IPS-18c (cell line): ENCODE results near the gene PTCH1.

ENCODE experiments used
- H3K4me3 ChIP-seq: 2 replicates; pipeline ENCODE4 v1.7.0; 2013; ENCODE audit warnings: low read depth, mild to moderate bottlenecking, low read length, moderate library complexity; ENCODE audit not compliant: insufficient read depth
- H3K9me3 ChIP-seq: one replicate; pipeline ENCODE4 v1.6.1; 2013; ENCODE audit warnings: mild to moderate bottlenecking, low read length, moderate library complexity; ENCODE audit not compliant: control insufficient read depth, insufficient read depth

Gene PTCH1

GRCh38 chr9:95488954-95489353 is 27.8 kb downstream of the PTCH1 start:
- H3K9me3 ChIP-seq: no peaks in the 10 kb centered on the region
- no peak overlapping the region for H3K4me3 ChIP-seq

DNA sequence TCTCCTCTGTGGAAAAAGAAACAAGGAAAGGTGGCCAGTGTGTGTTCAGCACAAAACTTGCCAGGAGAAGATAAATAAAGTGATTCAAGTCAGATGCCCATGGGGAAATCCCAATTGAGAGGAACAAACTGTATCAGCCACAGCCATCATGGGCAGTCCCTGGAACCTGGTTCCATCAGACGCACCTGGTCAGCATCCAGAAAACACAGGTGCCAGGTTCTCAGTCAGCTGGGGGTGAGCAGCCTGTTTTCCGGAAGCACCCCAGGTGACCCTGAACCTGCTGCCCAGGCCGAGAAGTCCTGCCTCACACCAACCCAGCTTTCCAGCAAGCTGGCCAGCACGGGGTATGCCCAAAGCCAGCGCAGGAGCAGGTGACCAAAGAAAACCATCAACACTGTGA is 30.5 kb downstream of the PTCH1 start:
- Histone ChIP-seq H3K4me3 (no peak overlapping the region), H3K9me3 (no peaks in the 10 kb centered on the region)

GRCh38 chr9:95484225-95484624 is 32.5 kb downstream of the PTCH1 start:
- Histone ChIP-seq H3K4me3 (no peak overlapping the region), H3K9me3 (no peaks in the 10 kb centered on the region)

DNA sequence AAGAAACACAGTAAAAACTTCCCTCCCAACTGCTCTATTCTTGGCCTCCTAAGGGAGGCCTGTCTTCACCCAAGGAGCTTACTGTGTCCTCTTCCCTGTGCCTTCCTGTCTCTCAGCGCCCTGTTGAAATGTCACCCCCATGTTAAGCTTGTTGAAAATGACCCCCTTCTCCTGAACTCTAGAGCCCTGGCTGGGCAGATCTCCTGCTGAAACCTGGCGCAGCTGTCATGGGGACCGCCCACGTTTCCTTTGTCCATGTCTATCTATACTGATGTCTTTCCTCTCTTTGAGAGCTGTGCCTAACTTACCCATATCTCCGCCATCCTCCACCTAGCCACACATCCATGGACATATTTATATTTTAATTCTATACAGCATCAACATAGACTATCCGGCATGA is 33.3 kb downstream of the PTCH1 start:
- H3K9me3 ChIP-seq: no peaks in the 10 kb centered on the region
- no peak overlapping the region for H3K4me3 ChIP-seq

GRCh38 chr9:95482621-95483020 is 34.1 kb downstream of the PTCH1 start:
- Histone ChIP-seq H3K4me3 (no peak overlapping the region), H3K9me3 (no peaks in the 10 kb centered on the region)

DNA sequence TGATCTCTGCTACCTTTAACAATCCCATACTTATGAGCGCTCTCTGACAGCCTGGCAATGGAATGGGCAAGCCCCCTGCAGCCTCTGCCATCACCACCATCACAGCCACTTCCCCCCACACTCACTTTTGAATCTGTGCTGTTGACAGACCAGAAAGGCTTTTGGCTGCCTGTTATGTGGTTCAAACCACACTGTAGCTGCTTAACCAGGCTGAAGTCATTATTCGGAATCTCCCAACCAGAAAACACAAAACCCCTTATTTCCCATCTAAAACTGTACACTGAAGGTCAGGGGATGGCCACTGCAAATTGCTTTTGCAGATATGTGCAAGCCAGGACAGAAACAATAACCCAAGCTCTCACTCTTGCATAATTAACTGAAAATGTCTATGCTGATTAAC is 35.8 kb downstream of the PTCH1 start:
- Histone ChIP-seq H3K4me3 (no peak overlapping the region), H3K9me3 (no peaks in the 10 kb centered on the region)

GRCh38 chr9:95480346-95480745 is 36.4 kb downstream of the PTCH1 start:
- H3K4me3 ChIP-seq: no peak overlapping the region

DNA sequence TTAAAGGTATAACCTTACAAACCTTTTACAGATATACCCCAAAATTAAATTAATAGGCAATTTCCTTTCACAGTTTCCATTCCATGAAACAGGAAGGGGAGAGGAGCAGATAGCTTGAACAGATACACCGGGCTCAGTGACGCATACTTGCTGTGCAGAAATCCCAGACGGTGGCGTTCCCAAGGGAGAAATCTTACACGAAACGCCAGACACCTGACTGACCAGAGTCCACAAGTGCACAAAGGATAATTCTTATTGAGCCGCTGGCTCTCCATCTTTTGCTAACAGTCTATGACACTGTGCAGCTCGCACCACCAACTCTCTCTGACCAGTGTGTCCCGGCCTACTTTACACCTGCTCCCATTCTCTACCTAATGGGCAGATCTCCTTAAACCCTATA is 37.4 kb downstream of the PTCH1 start:
- no peaks in the 10 kb centered on the region for H3K9me3 ChIP-seq
- H3K4me3 ChIP-seq: no peak overlapping the region

More at GRCh38 chr9:95480346-95480745, 36.4 kb downstream of the PTCH1 start:
- H3K9me3 ChIP-seq: no peaks in the 10 kb centered on the region

DNA sequence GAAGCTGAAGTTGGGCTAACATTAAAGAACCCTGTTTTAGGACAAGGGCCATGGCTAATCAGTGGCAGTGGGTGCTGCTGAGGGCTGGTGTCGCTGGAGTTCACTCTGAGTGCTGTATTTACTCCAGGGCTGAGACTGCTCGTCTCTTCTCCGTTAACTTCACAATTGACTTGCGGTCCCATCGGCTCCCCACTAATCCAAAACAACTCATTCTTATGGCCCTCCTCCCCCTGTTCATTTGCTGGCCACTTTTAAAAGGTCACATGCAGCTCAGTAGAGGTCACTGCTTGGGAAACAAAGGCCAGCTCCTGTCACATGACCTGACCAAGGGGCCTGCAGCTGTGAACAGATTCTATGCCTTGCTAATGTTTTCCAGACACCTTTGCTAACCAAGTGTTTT is 38.4 kb downstream of the PTCH1 start:
- Histone ChIP-seq H3K4me3 (no peak overlapping the region), H3K9me3 (no peaks in the 10 kb centered on the region)

GRCh38 chr9:95477885-95478284 is 38.9 kb downstream of the PTCH1 start:
- Histone ChIP-seq H3K4me3 (no peak overlapping the region), H3K9me3 (peaks cover under 1% of the 10 kb centered on the region)

DNA sequence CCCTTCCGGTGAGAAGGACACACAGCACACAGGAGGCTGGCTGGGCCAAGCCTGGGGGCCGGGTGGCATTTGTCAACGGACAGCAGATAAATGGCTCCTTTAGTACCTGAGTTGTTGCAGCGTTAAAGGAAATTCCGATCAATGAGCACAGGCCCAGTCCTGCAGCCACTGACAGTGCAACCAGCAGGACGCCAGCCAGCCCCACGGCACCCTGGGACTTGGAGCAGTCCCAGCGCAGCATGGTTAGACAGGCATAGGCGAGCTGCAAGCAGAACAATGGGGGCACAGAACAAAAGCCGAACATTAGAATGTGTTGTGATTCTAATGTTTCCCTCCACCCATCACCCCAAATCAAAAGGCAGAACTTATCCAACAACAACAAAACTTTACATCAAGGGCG is 39.3 kb downstream of the PTCH1 start:
- Histone ChIP-seq H3K4me3 (no peak overlapping the region), H3K9me3 (peaks cover 3% of the 10 kb centered on the region)

- Histone ChIP-seq H3K4me3 (no peak overlapping the region), H3K9me3 (peaks cover 3% of the 10 kb centered on the region)
These were observed 48.0 kb downstream of the PTCH1 start for GRCh38 chr9:95468791-95469190.

DNA sequence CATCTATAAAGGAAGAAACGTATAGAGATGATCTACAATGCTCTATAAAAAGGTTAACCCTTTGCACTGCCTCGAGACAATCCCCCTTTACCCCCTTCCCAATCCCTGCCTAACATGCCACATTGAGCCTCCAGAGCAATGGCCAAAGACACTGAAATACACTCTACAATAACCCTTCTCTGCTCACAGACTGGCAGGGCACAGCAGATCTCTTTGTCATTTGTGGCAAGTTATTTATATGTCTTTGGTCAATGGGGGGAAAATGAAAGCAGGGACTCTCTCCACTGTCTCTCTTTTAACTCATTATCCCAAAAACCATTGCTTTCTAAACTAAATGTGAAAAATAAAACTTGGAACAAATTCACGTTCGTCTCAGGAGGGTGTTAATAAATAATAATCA is 51.7 kb downstream of the PTCH1 start:
- H3K4me3 ChIP-seq: no peak overlapping the region
- H3K9me3 ChIP-seq: no peaks in the 10 kb centered on the region

DNA sequence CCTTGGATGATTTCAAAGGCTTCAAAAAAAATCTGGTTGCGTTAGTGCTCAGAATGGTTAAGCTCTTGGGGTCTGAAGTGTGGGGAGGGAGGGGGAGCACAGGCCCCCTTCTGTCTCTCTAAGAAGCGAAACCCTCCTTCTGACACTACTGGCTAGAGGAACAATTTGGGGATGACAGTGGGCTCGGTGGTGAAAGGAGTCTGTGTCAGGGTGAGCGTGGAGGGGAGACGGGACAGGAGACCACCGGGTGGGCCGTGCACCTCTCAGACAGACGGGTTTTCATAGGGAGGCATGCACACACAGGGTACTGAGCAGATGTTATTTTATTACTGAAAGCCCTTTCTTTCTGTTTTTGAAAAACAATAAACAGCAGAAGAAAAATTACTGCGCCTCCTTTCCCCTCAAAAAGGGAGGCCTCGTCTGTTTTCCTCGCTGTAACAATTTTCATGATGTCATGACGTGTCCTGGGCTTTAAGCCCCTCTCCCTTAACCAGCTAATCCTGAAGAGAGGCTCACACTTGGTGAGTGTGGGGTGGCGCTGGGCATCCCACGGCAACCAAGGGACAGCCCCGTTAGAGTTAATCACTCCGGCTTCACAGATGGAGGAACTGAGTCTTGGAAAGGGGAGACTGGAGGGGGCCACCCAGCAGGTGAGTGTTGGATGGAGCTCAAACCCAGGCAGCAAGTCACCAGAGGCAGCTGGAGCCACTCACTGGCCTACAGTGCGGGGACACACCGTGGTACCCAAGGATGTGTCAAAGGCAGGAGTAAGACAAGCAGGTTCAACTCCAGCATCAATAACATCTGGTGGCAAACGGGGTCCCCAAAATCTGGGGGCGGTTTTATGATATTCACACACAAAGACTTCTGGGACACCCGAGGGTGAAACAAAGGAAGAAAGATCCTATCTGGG is 53.4 kb downstream of the PTCH1 start:
- Histone ChIP-seq H3K4me3 (0 out of 2 replicates have a peak overlapping the region, but pooled peaks have one; percentile 28), H3K9me3 (no peaks in the 10 kb centered on the region)

DNA sequence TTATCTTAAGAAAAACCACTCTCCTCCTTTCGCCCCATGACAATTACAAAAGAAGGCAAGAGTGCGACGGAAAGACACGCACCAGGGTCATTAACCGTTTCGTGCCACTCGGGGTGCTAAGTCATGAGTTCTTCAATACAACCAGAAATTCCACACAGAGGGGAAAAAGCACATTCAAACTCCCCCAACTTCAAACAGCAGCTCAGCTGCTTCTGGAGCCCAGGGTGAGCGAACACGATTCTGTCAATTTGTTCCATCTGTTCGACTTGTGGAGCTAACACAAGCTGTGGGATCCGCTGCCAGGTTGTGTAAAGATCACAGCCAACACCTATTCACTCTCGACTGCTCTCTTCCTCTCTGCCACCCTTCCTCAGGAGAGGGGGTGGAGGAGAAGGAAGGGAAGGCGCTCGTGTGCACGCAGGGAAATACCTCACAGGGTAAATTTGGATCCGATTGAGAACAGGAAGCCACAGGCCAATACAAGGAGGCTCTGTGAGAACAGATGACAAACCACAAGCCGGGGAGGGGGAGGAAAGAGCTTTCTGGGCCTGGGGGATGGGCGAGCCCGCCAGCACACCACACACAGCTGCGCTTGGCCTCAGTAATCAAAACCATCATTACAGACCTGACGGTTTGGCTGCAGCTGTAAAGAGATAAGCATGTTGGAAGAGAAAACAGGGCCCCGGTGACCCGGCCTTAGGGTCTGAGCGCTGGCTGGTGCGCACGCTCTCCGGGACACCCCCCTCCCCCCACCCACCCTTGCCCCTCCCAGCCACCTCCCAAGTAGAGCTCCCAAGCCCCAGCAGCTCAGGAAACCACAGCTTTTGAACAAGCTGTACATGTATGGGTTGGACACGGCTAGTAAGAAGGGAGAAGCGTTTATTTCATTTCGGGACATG is 54.3 kb downstream of the PTCH1 start:
- Histone ChIP-seq H3K4me3 (peak overlapping the region; percentile 28; the same call in 1 of the 2 replicates), H3K9me3 (no peaks in the 10 kb centered on the region)

DNA sequence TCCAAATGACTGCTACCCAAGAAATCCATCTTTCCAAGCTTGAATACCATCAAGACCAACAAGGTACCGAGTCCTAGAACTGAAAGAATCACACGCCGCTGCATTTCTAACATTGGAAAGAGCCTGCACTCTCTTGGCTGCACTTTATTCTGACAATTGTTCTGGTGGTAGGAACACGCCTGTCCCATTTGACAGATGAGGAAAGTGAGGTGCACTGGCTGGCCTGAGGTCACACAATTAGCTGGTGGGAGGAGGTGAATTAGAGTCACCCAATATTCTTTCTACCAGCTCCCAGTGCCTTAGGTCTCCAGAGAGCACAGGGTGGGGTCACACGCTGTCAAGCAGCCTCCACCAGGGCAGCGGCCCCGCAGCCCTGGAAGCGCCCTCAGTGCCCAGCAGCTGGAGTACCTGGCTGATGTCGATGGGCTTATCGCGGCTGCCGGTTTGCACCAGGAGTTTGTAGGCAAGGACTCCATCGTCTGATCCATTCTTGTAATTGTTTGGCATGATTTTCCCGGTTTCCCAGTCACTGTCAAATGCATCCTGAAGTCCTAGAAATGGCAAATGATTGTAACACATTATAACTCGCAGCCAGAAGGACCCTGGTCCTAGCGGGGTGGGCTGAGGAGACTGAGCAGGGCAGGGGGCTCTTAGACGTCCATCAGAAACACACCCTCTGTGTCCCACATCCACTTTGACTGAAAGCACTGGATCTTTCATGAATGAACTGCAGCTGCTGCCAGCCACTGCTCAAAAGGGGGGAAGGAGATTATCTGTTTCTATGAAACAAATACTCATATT is 55.1 kb downstream of the PTCH1 start:
- H3K4me3 ChIP-seq: no peak overlapping the region

DNA sequence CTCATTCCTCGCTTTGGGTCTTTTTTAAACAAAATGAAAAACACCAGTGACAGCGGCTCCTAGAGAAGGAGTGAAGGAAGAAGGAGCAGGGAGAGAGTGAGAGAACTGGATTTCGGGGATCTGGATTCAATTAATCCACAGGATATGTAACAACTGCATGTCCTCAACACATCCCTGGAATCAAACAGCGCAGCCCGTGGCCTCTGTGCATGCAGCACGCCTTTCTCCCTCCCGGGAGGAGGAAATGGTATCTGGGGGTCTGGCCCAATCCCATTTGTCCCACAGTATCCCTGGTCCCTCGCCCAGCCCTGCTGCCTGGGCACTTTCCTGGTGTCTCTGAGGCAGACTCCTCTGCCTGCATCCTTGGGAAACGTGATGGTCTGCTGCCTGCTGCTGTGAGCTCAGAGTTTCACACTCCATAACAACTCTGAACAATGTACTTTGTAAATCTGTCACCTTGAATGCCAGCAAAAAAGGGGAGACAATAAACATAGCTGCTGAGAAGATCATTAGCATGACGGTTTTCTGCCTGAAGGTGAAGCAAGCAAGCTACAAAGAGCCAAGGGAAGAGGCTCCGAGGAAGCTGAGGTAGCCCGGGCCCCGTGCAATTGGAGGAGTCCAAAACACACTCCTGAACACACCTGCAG is 56.1 kb downstream of the PTCH1 start:
- no peak overlapping the region for H3K4me3 ChIP-seq

More for the DNA sequence above, 55.1 kb downstream of the PTCH1 start:
- H3K9me3 ChIP-seq: no peaks in the 10 kb centered on the region

More for the DNA sequence above, 56.1 kb downstream of the PTCH1 start:
- H3K9me3 ChIP-seq: no peaks in the 10 kb centered on the region
